Activated naive CD8-positive, alpha-beta T cell treated with anti-CD3 and anti-CD28 coated beads, Interleukin-2, amount 50 U/mL, for 16 hours (primary cell): Measurements from ENCODE around the gene SLC12A7.

Experiments used
- DNase-seq: peaks from one replicate; pipeline ENCODE4 v3.0.0-alpha.2; 2020; ENCODE audit warnings: low read depth, low spot score

SLC12A7 gene

DNA sequence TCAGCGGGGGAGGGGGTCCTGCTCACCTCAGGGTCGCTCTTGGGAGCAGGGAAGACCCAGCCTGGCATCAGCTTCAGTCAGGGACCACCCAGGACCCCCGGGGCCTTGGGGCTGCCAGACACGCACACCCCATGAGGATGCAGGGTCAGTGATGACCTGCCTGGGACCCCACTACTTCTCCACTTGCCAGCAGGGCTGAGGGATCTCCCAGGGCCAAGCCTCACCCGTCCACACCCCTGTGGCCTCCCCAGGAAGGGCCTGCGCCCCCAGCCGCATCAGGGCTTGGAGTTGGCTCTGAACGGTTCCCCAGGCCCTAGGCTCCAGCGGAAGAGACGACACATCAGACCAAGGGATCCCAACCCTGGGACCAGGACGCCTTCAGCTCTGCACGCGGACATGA, 33.7 kb downstream of the SLC12A7 start:
- no peak for DNase-seq

DNA sequence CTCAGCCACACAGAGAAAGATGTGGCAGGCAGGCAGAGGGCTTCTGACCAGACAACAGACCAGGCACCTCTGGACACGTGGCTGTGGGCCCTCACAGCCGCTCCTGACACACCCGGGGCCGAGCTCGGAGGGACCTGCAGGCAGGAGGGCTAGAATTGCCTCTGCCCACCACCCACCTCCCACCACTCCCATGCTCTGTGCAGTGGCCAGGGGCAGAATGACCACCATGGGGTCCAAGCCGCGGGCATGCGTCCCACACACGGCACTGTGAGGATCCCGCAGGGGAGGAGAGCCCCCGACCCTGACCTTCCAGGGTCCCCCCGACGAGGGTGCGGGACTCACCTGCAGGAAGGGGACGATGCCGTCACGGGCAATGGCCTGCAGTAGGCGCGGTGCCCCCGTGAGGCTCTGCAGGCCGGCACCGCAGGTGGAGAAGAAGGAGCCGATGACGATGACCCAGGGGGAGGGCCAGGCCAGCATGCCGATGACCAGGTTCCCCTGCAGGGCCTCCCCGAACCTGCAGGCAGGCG, 34.3 kb downstream of the SLC12A7 start:
- DNase-seq: no peak

DNA sequence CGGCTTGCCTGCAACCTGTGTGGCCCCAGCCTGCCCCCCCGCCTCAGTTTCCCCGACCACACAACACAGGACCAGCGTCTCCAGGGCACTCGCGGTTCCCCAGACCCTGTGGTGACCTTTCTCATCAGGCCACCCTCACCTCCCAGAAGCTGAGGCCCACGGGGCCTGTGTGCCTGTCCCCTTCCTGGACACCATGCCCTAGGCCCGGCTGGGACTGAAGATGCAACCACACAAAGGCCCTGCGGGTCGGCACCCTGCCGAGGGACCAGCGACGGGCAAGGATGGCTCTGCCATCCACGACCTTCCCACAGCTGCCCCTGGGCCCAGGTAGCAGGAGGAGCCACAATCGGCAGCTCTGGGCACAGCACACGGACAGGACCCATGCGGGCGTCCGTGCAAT, 34.8 kb downstream of the SLC12A7 start:
- no peak for DNase-seq

DNA sequence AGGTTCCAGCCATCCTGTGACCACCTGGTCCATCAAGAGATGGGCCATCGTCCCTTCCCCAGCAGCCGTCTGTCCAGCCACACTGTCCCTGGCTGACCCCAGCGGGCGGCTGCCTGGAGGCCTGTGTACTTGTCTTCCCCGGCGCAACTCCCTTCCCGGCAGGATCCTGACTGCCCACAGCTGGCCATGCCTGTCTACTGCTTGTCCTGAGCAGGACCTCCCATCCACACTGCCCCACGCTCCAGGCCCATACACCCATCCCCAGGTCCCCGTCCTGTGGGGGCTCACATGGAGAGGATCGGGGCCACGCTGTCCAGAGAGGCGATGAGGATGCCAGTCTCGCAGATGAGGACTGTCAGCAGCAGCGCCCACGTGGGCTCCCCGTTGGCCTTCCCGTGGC, 35.5 kb downstream of the SLC12A7 start:
- DNase-seq: no peak

DNA sequence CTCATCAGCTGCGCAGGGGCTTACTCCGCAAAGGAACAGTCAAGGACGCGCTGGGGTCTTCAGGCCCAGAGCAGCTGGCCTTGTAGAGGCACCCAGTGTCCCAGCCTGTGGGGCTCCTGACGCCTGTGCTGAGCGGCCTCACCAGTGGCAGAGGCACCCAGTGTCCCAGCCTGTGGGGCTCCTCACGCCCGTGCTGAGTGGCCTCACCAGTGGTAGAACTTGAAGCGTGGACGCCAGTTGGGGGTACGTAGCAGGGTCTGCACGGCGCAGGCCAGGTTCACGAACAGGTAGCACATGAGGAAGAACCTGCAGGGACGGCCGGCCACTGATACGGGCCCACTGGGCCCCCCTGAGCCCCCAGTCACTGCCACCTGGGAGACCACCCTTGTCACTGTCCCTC, 35.9 kb downstream of the SLC12A7 start:
- DNase-seq: no peak

DNA sequence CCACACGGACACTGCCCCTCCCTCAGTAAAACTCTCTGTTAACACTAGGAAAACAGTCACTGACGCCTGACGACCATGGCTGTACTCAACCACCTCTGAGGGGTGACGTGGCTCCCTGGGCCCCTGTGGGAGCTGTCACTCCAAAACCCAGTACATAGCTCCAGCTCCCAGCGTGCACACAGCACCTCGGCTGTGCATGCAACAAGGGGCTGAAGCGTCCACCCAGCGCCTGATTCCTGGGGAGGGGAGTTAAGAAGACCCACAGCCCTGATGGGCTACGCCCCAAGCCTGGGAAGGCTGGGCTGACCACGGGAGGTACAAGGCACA, 36.3 kb downstream of the SLC12A7 start:
- DNase-seq: no peak

DNA sequence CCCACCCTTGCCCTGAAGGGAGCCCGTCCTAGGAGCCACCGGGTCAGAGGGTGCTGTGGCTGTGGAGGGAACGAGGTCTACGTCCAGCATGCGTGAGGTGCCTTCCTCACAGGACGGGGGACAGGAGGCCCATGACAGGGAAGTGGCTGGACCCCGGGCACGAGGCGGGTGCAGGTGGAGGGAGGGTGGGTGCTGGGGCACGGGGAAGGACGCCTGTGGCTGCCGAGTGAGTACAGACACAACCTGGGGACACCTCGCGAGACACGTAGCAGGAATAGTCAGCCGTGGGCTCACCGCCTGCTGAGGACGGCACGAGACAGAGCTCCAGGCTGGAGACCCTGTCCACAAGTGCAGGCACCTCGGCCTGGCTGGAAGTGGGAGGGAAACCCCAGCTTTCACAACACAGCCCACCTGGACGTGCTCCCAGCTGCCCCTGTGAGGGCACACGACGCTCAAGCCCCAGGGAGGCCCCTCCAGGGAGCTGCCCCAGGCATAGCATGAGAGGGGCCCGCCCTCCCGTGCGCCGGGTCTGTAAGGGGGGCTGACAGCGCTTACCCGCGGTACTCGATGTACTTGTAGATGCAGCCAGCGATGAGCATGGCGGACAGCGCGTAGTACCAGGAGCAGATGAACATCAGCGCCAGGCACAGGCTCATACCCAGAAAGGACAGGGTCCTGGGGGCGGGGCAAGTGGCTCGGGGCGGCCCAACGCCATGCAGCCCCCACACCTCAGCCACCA, 36.9 kb downstream of the SLC12A7 start:
- no peak for DNase-seq

DNA sequence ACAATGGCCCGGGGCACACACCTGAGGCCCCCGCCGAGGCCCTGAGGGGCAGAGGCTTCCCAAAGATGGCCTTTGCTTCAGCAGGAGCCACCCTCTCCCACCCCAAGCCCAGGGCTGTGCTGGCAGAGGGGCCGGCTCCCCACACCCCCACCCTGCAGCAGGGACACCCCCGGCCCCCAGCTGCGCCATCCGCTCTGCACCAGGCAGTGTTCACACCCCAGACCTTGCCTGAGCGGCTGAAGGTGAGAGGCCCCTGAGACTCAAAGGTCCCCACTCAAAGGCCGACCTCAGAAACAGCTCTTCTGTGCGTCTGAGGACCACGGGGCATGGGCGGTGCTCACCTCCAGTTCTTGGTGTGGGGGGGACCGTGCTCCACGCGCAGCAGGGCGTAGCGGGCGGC, 37.6 kb downstream of the SLC12A7 start:
- DNase-seq: no peak

DNA sequence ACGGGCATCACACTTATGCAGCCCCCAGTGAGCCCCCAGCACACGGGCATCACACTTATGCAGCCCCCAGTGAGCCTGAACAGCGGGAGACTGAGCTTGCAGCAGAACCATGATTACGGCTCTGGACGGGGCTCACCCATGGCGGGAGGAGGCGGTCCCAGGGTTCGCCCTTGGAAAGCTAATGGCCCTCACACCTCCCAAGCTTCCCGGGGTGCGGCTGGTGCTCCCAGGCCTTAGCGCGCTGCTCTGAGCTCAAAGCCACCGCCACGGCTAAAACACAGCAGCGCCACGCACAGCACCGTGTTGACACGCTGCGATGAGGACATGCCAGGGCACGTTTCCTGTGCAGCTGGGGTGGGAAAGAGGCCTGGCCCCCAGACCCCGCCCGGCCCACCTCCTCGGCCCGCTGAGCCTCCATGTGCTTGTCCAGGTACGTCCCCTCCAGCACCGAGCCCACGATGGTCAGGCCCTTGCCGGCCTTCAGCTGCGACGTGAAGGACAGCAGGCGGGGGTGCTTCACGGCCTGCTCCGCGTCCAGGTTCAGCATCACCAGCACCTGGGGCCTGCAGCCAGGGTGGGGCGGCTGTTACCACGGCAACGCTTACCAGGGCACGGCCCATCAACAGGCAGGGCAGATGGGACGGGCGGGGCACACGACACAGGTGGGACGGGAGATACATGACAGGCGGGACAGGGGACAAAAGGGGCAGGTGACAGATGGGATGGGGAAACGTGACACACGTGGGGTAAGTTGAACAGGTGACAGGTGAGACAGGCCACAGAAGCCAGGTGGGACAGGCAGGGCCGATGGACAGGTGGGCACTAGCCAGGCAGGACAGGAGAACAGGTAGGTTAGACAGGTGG, 38.4 kb downstream of the SLC12A7 start:
- no peak for DNase-seq

DNA sequence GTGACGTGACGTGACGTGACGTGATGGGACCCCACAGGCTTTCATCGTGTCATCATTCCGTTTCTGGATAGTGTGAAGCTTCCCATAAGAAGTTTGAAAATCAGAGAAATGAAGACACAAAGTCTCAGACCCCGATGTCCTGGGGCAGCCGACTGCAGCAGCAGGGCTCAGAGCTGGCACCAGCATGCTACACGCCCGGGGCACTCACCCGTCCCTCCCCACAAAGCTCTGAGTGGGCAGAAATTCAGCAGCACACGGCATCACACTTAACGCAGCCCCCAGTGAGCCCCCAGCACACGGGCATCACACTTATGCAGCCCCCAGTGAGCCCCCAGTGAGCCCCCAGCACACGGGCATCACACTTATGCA, 42.2 kb downstream of the SLC12A7 start:
- no peak for DNase-seq

DNA sequence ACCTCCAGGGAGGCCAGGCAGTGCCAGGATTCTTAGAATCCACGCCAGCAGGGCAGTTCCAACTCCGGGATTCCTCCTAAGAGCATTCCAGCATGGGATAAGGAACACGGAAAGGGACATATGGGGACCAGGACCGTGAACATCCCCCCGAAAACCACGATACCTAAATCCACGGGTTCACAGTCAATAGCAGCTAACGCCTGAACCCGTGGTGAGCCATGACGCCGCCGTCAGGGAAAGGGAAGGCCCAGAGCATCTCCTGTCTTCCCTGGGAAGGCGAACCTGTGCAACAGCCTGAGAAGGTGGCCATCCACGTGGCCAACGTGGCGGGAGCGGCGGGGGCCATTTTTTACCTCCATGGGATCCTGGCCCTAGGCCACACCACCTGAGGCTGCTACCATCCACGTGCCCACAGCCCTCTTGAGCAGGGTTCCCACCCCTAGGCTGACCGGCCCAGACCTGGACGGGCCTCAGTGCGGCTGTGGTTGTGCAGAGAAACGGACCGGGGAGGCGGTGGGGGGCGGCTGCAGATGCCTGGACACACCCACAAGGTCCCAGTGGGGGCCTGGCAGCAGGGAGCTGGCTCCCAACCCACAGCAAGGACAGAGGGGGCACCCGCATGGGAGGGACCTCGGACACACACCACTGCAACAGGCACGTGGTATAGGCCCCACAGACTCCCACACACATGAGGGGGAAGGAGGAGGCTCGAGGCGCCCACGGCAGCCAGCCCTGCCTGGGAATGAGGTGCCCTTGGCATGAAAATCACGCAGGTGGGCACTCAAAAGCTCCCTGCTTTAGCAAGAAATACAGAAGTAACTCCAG, 42.8 kb downstream of the SLC12A7 start:
- no peak for DNase-seq

DNA sequence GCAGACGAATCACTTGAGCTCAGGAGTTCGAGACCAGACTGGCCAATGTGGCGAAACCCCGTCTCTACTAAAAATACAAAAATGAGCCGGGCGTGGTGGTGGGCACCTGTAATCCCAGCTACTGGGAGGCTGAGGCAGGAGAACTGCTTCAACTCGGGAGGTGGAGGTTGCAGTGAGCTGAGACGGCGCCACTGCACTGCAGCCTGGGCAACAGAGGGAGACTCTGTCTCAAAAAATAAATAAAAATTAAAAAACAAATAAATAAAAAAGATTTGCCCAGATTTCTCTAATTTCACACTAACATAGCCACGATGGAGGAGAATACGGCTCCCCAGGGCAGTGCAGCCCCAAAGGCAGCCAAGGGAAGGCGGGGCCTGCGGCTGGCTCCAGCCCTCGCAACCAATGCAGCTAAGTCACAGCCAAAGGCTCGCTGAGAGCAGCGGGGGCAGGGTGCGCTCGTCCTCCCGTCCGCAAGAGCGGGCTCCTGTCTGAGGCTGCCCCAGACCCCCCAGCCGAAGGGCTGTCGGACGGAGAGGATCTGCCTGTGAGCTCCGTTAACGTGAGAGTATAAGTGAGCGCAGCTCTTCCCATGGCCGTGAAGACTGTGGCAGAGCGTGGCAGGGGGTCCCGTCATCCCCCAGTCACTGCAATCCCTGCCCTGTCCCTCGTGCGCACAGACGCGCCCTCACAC, 43.5 kb downstream of the SLC12A7 start:
- DNase-seq: no peak

DNA sequence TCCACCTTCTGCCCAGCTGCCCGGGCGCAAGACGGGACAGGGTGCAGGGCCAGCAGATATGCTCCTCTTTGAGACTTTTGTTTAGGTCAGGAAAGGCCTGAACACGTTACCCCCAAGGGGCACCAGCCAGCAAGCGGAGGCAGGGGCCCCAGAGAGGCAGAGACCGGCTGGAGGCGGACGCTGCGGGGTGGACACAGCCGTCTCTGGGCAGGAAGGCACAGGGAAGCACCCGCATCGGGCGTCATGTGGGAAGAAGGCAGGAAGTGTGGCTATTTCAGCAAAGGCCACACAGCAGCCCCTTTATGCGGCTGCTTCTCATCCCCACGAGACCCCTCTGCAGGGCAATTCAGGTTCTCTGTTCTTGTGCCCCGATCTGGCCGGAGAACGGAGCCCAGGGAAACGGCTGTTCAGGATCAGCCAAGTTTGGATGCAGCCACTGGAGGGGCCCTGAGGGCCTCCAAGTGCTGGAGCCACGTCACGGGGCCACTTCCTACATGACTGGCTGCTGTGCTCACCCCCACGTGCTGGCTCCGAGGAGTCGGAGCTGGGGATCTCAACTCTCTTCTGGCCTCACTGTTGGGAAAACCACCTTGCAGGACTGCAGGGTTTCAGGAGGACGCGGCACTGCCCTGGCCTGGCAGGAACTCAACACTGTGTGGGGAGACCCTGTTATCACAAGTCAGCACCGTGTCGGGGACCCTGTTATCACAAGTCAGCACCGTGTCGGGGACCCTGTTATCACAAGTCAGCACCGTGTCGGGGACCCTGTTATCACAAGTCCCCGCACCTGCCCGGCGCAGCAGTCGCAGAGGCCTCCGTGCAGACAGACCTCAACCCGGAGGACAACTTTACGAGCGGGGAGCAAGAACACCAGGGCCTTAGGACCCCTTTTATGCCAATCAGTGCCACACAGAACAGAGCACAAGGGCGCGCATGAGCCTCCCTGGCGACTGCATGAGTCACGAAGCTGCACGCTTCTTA, 44.4 kb downstream of the SLC12A7 start:
- DNase-seq: no peak

DNA sequence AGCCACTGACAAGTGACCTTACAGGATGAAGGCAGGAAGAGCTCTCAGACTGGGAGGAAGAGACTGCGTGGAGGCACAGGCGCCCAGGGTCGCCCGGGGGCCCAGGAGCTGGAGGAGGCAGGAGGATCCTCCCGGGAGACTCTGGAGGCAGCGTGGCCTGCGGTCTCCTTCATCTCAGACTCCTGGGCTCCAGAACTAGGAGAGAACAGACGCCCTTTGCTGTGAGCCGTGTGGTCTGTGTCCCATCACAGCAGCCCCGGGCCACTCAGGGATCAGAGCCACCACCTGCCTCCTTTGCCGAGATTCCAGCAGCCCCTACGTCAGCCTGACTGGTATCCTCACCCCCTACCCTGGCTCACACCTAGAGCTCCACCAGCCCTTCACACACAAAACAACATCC, 45.2 kb downstream of the SLC12A7 start:
- DNase-seq: no peak

DNA sequence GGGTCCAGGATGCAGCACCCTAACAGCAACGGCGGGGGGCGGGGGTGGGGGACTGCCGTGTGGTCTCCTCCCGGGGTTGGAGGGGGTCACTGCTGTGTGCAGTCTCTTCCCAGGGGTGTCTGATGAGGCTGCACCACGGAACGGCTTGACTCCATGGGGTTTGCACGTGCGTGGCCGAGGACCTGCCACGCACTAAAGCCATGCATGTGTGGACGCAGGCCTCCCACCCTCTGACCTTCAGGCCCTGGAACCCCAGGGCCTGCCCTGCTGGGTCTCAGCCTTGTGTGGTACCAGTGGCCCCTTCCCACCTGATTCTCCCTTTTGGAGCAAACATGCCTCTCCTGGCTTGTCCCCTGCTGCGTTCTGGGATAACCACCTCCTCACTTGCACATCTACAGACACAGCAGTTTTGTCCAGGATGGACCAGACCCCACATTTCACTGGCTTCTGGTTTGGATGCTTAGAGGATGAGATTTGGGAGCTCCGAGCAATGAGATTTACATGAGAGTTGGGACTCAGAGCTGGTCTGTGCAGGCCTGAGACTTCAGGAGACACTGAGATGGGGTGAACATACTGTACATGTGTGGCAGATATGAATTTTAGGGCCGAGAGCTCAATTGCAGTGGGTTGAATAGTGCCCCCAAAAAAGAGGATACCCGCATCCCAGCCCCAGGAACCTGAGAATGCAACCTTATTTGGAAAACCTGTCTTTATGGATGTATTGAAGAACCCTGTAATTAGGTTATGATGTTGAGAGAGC, 45.8 kb downstream of the SLC12A7 start:
- no peak for DNase-seq

DNA sequence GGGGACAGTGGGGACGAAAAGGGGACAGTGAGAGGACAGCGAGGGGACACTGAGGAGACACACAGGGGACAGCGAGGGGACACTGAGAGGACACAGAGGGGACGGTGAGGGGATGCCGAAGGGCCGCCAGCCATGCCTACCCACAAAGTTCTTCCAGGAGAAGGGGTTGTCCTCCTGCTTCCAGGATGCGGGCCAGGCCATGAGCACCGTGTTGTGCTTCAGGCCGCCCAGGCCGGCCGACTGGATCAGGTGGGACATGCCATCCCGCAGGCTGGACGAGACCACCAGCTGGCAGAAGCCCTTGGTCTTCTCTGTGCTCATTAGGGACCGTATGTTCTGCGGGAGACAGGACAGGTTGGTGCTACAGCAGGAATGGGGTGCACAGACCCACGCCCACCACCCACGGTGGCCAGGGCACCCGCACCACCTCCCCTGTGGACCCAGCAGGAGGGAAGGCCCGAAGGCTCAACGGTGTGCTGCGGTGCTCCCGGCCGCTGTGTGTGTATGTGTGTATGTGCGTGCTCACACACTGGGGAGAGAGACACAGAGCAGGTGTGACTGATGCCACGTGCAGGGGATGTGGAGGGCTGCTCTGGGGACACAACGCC, 46.6 kb downstream of the SLC12A7 start:
- DNase-seq: no peak

DNA sequence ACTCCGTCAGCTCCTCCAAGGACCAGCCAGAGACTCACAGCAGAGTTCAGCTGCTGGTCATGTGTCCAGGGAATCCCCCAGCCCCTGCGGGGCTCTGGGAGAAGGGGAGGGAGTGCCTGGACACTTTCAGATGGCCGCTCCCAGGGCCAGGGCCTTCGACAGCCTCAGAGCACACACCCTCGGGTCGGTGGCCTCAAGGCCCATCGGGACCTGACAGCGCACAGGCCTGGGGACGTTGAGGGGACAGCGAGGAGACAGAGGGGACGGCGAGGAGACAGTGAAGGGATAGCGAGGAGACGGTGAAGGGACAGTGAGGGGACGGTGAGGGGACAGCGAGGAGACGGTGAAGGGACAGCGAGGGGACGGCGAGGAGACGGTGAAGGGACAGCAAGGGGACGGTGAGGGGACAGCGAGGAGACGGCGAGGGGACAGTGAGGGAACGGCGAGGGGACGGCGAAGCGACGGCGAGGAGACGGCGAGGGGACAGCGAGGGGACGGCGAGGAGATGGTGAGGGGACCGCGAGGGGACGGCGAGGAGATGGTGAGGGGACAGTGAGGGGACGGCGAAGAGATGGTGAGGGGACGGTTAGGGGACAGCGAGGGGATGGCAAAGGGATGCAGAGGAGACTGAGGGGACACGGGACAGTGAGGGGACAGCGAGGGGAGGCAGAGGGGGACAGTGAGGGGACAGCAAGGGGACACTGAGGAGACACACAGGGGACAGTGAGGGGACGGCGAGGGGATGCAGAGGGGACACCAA, 47.3 kb downstream of the SLC12A7 start:
- DNase-seq: no peak

DNA sequence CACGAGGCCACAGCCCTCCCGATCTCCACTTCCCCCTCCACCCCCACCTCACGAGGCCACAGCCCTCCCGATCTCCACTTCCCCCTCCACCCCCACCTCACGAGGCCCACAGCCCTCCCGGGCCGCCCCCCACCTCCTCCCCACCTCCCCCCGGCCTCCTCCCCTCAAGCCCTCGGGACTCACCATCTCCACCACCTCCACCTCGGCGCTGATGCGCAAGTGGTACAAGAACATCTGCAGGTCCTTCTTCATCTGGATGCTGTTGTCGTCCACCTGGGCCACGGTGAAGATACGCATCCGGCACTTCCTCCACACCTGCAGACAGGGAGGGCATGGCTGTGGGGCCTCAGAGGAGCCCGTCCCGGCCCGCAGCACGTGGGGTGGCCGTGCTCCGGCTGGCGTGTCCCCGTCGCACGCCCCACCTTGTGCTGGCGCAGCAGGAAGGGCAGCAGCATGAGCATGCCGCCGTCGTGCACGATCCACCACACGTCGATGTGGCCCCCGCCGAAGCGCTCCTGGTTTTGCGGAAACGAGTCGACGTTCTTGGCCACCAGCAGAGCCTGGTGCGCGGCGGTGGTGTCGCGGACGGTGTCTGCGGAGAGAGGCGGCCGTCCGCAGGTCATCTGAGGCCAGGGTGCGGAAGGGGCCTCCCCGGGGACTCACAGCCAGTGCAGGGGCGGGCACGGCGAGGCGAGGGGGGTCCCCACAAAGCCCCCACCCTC, 48.0 kb downstream of the SLC12A7 start:
- no peak for DNase-seq
